ENCODE measurements around the gene MISP3. TPM values are rescaled to one million over a fixed set of nuclear protein-coding genes. Genes with fewer than 3 reads are reported as not detected.
"Not testable (repeated sequence)": the region's sequence is repeated elsewhere in the genome, so short reads cannot be mapped to it uniquely, and the experiment has no call there.

MISP3 gene
- 3.4 TPM for total RNA-seq

DNA sequence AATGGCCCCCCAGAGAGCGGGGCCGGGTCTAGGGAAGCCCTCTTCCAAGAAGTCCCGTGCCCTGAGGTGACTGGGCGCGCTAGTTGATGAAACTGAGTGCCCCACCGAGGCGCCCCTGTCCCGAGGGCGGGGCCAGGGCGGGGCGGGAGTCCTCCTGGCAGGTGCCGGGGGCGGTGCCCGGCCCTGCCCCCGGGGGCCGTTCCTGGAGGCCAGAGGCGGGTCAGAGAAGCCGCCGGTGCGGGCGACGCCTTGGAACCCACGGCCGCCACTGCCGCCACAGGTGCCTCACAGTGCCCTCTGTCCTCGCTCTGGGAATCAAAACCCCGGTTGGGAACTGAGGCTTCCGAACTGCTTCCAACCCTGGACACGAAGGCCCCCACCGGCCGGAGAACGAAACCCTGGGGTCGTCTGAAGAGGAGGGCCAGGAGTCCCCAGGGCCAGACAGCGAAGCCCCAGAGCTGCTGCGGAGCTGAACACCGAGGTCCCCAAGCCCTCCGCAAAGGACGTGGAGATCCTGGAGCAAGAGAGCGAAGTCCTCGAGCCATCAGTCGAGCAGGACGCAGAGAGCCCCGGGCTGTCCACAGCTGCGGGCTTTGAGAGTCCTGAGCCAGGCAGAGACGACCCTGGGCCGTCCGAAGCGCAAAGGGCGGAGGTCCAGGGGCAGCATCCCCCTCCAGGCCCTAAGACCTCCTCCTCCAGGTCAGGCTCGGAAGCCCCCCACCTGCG, at the start of gene MISP3:
TSS of gene MISP3 (plus strand) at position 252 of the 726 bp plus-strand sequence. CDS start 524 bp downstream, outside the sequence.
- ATAC-seq = peak; percentile 30

DNA sequence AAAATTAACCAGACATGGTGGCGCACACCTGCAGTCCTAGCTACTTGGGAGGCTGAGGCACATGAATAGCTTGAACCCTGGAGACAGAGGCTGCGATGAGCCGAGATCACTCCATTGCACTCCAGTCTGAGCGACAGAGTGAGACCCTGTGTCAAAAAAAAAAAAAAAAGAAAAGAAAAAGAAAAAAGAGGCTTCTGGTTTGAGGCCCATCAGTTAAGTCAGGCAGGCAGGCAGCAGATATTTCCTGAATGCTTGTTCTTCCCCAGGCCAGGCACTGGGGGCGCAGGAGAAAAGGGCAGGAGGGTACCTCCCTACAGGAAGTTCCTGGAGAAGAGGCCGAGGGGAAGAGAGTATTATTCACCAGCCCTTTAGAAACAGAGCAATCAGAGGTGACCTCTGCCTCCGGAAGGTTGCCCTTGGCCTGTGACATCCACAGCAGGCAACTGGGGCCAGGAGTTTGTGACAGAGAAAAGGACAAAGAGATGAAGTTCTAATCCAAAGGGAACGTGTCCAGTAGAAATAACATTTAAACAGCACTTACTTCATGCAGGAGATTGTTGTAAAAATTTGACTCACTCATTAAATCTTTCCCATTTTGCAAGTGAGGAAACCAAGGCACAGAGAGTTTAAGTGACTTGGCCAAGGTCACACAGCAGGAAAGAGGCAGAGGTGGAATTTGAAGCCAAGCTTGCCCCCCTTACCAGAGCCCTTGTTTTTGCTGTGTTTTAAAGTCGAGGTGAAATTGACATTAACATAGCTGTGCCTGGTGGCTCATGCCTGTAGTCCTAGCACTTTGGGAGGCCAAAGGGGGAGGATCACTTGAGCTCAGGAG, 49.0 kb upstream of the MISP3 start:
- ATAC-seq = peak; percentile 72

DNA sequence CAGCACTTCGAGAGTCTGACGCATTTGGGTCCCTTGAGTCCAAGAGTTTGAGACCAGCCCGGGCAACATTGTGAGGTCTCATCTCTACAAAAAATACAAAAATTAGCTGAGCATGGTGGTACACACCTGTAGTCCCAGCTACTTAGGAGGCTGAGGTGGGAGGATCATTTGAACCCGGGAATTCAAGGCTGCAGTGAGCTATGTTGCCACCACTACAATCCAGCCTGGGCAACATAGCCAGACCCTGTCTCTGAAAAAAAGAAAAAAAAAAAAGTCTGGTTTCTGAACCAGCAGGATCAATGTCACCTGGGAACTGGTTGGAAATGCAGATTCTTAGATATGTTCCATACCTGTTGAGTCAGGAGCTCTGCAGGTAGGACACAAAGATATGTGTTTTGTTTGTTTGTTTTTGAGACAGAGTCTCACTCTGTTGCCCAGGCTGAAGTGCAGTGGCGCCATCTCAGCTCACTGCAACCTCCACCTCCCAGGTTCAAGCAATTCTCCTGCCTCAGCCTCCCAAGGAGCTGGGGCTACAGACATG, 45.9 kb upstream of the MISP3 start:
- ATAC-seq = not testable (repeated sequence)

DNA sequence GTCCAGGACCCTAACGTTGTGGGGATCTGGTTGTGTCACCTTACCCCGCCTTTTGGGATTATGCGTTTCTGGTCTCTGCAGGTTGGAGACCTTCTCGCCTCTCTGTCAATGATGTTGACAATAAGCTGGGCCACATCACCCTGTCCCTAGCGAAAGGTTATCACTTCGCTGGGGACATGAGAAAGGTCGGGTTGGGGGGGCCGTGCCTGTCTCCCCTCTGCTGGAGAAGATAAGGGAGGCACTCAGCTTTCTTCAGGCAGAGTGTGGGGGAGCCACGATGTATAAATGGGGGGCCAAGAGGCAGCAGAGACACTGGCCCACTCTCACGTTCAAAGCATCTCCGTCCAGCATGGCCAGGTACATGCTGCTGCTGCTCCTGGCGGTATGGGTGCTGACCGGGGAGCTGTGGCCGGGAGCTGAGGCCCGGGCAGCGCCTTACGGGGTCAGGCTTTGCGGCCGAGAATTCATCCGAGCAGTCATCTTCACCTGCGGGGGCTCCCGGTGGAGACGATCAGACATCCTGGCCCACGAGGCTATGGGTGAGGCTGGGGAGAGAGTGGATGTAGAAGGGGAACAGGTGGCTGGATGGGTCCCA, 44.6 kb upstream of the MISP3 start, which contains the start of gene RLN3:
TSS of gene RLN3 (plus strand) at position 293 of the 595 bp plus-strand sequence. CDS start at position 350, 57 bp downstream.
- ATAC-seq = no peak

DNA sequence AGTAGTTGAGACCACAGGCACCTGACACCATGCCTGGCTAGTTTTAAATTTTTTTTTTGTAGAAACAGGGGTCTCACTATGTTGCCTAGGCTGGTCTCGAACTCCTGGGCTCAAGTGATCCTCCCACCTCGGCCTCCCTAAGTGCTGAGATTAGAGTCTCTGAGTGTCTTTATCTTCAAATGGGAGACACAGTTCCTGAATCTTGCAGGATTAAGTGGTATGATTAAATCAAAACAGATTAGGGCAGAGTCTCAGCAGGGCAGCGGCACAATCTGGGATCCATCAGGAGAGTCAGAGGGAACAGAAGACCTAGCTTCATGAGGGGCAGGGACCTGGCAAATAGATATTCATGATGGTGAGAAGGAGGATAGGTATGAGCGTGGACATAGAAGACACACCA, 43.7 kb upstream of the MISP3 start:
- ATAC-seq = no peak

DNA sequence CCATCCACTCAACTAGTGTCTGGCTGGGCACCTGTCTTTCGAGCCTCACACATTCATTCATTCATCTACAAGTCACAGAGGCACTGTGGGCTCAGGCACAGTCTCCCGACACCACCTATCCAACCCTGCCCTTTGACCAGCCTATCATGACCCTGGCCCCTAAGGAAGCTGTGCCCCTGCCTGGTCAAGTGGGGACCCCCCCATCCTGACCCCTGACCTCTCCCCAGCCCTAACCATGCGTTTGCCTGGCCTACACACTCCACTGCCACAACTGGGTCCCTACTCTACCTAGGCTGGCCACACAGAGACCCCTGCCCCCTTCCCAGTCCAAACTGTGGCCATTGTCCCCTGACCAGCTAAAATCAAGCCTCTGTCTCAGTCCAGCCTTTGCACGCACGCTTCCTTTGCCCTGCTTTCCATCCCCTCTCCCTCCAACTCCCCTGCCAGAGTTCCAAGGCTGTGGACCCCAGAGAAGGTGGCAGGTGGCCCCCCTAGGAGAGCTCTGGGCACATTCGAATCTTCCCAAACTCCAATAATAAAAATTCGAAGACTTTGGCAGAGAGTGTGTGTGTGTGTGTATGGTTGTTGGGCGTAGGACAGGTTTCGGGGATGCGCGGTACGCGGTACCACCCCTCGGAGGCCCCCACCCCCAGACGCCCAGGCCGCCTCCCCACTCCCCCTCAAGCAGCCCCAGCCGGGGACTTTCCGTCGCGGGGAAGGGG, 41.4 kb upstream of the MISP3 start:
- peak; percentile 25 for ATAC-seq

DNA sequence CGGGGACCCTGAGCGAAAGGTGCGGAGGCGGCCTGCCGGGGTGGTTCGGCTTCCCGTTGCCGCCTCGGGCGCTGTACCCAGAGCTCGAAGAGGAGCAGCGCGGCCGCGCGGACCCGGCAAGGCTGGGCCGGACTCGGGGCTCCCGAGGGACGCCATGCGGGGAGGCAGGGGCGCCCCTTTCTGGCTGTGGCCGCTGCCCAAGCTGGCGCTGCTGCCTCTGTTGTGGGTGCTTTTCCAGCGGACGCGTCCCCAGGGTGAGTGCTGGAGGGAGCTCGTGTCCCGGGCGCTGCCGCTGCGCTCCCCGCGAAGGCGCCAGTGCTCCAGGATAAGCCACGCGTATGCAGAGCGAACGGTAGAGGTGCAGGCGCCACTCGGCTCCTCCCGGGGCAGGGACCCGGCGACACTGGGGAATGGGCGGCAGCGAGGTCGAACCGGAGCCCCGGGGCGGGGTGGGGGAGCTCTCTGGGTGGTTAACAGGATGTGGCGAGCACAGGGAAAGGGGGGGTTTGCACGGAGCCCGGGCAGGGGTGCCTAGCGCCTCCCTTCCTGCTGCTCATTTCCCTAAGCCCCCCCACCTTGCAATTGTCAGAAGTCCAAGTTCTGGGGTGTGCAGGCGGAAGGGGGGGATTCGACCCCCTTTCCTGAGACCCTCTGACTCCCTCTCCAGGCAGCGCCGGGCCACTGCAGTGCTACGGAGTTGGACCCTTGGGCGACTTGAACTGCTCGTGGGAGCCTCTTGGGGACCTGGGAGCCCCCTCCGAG, 40.7 kb upstream of the MISP3 start, which contains the start of gene IL27RA:
TSS of gene IL27RA (plus strand) at position 44 of the 762 bp plus-strand sequence. CDS start at position 155, 111 bp downstream.
- peak; percentile 68 for ATAC-seq

DNA sequence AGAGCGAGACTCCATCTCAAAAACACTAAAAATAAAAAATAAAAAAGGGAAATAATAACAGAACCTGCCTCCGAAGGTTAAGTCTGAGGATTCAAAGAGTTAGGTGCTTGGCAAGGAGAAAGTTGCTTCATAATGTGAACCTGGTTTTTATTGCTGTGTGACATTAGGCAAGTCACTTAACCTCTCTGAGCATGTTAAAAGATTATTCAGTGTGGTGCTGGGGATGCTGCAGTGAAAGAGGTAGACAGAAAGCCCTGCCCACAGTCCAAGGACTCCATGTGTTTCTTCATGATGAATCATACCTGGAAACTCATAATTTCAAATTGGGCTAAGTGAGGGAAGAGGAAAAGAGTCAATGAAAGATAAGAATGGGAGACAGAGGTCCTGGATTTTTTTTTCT, 38.6 kb upstream of the MISP3 start:
- no peak for ATAC-seq

DNA sequence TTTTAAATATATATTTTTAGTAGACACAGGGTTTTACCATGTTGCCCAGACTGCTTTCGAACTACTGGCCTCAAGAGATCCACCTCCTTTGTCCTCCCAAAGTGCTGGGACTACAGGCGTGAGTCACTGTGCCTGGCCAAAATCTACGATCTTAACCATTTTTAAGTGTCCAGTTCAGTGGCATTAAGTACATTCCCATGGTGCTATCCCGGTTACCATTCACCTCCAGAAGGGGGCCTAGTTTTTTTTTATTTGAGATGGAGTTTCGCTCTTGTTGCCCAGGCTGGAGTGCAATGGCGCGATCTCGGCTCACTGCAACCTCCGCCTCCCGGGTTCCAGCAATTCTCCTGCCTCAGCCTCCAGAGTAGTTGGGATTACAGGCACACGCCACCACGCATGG, 37.4 kb upstream of the MISP3 start:
- not testable (repeated sequence) for ATAC-seq

DNA sequence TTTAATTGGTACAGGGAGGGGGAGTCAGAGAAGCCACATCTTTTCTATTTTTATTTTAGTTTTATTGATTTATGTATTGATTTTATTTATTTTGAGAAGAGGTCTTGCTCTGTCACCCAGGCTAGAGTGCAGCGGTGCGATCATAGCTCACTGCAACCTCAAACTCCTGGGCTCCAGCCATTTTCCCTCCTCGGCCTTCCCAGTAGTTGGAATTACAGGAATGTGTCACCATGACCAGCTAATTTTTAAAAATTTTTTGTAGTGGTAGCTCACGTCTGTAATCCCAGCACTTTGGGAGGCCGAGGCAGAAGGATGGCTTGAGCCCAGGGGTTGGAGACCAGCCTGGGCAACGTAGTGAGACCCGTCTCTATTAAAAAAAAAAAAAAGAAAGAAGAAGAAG, 36.9 kb upstream of the MISP3 start:
- ATAC-seq = no peak

DNA sequence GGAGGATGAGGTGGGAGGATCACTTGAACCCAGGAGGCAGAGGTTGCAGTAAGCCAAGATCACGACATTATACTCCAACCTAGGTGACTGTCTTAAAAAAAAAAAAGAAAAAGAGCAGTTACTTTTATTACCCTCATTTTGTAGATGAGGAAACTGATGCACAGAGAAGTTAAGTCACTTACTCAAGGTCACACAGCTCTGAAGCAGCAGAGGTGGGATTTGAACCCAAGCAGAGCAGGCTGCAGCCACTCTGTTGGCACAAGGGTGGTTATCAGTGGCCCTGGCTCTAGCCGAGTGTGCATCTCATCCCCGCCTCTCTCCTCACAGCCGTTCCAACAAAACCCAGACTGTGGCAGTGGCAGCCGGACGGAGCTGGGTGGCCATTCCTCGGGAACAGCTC, 33.4 kb upstream of the MISP3 start:
- ATAC-seq = no peak

DNA sequence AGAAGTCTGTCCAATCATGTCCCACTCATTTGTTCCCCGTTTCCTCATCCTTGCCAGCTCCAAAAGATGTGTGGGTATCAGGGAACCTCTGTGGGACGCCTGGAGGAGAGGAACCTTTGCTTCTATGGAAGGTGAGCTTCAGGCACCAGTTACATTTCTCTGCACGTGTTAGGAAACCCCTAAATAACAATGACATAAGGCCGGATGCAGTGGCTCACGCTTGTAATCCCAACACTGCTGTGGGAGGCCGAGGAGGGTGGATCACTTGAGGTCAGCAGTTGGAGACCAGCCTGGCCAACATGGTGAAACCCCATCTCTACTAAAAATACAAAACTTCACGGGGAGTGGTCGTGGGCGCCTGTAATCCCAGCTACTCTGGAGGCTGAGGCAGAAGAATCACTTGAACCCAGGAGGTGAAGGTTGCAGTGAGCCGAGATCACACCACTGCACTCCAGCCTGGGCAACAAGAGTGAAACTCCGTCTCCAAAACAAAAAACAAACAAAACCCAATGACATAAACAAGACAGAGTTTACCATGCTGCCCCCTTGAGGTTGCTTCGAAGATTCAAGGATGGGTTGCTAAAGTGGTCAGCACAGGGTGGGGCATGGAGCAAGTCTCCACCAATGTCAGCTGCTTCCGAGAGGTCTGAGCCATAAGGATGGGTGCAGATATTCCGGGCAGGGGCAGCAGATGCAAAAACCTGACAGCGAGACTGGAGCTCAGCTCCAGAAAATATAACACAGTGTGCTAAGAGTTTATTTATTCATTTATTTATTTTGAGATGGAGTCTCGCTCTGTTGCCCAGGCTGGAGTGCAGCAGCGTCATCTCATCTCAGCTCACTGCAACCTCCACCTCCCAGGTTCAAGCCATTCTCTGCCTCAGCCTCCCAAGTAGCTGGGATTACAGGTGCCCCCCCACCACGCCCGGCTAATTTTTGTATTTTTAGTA, 29.7 kb upstream of the MISP3 start:
- peak; percentile 49 for ATAC-seq

DNA sequence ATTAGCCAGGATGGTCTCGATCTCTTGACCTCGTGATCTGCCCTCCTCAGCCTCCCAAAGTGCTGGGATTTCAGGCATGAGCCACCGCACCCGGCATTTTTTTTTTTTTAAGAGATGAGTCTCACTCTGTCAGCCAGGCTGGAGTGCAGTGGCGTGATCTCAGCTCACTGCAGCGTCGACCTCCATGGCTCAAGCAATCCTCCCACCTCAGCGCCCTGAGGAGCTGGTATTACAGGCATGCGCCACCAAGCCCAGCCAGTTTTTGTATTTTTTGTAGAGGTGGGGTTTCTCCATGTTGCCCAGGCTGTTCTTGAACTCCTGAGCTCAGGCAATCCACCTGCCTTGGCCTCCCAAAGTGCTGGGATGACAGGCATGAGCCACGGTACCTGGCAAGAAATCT, 24.7 kb upstream of the MISP3 start:
- not testable (repeated sequence) for ATAC-seq

DNA sequence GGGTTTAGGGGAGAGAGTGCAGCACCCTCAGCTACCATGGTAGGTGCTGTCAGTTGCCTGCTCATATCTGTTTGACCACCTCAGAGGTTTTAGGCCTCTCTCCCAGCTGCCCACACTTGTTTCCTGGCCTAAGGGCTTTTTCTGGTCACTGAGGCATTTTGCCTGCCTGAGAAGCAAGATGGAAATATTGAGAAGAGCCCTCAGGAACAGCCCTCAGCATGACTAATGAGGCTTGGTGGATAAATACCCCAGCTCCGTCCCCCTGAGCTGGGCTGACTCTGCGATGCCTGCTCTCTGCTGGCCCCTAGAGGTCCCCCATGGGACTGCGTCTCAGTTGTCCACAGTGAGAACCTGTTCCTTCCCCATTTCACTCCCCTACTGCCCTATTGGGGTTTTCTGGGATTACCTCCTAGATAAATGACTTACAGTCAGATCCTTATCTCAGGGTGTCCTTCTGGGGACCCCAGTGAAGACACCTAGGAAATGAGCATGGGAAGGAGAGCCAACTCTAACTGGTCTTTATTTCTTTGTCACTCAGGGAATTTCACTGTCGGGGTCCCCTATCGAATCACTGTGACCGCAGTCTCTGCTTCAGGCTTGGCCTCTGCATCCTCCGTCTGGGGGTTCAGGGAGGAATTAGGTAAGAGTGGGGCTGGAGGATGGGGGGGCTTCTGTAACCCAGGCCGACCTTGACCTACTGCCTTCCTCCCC, 24.0 kb upstream of the MISP3 start:
- ATAC-seq = peak; percentile 73

DNA sequence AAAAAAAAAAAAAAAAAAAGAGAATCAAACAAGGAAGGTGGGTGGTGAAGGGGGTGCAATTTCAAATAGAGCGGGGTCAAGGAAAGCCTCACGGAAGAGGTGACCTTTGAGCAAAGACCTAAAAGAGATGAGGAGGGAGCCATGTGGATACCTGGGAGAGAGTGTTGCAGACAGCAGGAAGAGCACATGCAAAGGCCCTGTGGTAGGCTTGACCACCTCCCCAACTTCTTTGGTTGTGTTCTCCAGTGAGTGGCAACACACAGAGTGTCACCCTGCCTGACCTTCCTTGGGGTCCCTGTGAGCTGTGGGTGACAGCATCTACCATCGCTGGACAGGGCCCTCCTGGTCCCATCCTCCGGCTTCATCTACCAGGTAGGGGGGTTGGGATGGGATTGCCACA, 22.1 kb upstream of the MISP3 start:
- ATAC-seq = no peak

DNA sequence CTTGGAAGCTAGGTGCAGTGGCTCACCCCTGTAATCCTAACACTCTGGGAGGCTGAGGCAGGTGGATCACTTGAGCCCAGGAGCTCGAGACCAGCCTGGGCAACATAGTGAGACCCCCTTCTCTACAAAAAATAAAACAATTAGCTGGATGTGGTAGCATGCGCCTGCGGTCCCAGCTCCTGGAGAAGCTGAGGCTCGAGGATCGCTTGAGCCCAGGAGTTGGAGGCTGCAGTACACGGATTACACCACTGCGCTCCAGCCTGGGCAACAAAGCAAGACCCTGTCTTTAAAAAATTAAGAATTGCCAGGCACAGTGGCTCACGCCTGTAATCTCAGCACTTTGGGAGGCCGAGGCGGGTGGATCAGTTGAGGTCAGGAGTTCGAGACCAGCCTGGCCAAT, 21.6 kb upstream of the MISP3 start:
- not testable (repeated sequence) for ATAC-seq

DNA sequence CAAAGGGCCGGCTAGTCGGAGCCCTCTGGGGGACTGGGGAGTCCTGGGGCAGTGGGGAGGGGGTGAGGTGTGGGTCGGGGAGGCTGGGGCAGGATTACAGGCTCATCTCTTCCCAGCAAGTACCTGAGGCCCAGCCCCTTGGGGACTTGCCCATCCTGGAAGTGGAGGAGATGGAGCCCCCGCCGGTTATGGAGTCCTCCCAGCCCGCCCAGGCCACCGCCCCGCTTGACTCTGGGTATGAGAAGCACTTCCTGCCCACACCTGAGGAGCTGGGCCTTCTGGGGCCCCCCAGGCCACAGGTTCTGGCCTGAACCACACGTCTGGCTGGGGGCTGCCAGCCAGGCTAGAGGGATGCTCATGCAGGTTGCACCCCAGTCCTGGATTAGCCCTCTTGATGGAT, 20.6 kb upstream of the MISP3 start:
- ATAC-seq = no peak

DNA sequence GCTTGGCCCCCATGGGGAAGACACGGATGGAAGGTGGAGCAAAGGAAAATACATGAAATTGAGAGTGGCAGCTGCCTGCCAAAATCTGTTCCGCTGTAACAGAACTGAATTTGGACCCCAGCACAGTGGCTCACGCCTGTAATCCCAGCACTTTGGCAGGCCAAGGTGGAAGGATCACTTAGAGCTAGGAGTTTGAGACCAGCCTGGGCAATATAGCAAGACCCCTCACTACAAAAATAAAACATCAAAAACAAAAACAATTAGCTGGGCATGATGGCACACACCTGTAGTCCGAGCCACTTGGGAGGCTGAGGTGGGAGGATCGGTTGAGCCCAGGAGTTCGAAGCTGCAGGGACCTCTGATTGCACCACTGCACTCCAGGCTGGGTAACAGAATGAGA, 20.1 kb upstream of the MISP3 start:
- no peak for ATAC-seq

DNA sequence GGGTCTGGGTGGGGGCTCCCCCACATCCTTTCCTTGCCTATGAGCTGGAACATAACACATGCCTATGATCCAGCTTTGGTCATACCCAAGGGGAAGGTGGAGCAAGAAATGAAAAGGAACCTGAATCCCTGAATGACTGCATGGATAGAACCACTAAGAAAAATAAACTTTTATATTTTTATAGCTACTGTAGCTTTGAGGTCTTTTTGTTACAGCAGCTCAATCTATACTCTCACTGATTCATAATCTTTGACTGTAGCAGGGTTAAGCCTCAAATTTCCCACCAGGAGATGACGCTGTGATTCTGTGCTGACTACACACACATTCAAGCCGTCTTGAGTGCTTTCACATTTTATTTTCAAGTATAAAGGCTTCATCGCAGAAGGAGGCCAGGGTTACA, 19.6 kb upstream of the MISP3 start:
- no peak for ATAC-seq

DNA sequence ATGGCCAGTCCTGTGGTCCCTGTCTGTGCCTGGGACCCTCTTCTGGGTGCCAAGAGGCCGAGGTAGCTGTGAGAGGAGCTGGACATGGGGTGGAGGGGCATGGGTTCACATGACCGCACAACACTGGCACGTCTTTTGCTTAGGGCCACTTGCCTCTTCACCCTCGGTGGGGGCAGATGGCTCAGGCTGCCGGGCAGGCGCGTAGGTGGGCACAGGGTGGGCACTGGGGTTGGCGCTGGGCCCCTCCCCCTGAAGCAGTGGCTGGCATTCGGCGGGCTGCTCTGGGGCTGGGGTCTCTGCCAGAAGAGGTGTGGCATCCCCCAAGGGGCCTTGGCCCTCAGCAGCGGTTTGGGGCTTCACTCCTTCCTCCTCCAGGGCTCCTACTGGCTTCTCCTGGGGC, 19.1 kb upstream of the MISP3 start:
- peak; percentile 10 for ATAC-seq
